Stomach smooth muscle (tissue), 2 donors: ENCODE data around the gene PTPRN2.
"Not testable (repeated sequence)": the region's sequence is repeated elsewhere in the genome, so short reads cannot be mapped to it uniquely, and the experiment has no call there.

Experiments
- H3K27ac ChIP-seq: one replicate; pipeline ENCODE4 v1.7.0; 2013; ENCODE audit warnings: mild to moderate bottlenecking, low read length, inconsistent platforms
- H3K27me3 ChIP-seq, 2 donors: one replicate each; pipeline ENCODE4 v1.7.0; 2013; ENCODE audit warnings: low read length in 2 of 2; ENCODE audit not compliant: insufficient read depth in 2 of 2, control insufficient read depth in 1 of 2
- H3K36me3 ChIP-seq, 2 donors: one replicate each; pipeline ENCODE4 v1.7.0; 2013; ENCODE audit warnings: low read length in 2 of 2; ENCODE audit not compliant: control insufficient read depth in 2 of 2, insufficient read depth in 2 of 2
- H3K4me1 ChIP-seq: one replicate; pipeline ENCODE4 v1.7.0; 2013; ENCODE audit warnings: low read length; ENCODE audit not compliant: control insufficient read depth, insufficient read depth
- H3K4me3 ChIP-seq, 2 donors: one replicate each; pipeline ENCODE4 v1.7.0; 2013; ENCODE audit warnings: low read length in 2 of 2
- H3K9ac ChIP-seq, 2 donors: one replicate each; pipeline ENCODE4 v1.7.0; 2013; ENCODE audit warnings: low read length in 2 of 2, mild to moderate bottlenecking in 1 of 2
- H3K9me3 ChIP-seq, 2 donors: one replicate each; pipeline ENCODE4 v1.7.0; 2013; ENCODE audit warnings: low read length in 2 of 2; ENCODE audit not compliant: control insufficient read depth in 2 of 2
- donor health status: healthy.
- donor health status: Pancreatic carcinoma.

The PTPRN2 gene

GRCh38 chr7:157593541-157593940, 994.1 kb downstream of the PTPRN2 start:
- H3K4me1 ChIP-seq = no peaks in the 10 kb centered on the region
- no peak overlapping the region for H3K9ac ChIP-seq
- no peaks in the 10 kb centered on the region for H3K36me3 ChIP-seq
- H3K27ac ChIP-seq = no peak overlapping the region
- peaks cover 0 to 3% of the 10 kb centered on the region in 2 donors for H3K9me3 ChIP-seq
- H3K27me3 ChIP-seq = peaks cover 0 to 3% of the 10 kb centered on the region in 2 donors
- no peak overlapping the region for H3K4me3 ChIP-seq

GRCh38 chr7:157592636-157593320, 994.8 kb downstream of the PTPRN2 start:
- H3K36me3 ChIP-seq, H3K27ac ChIP-seq, H3K9ac ChIP-seq, H3K27me3 ChIP-seq, H3K9me3 ChIP-seq, H3K4me1 ChIP-seq, H3K4me3 ChIP-seq: not testable (repeated sequence)

GRCh38 chr7:157590526-157590925, 997.1 kb downstream of the PTPRN2 start:
- H3K9ac ChIP-seq = no peak overlapping the region
- H3K27me3 ChIP-seq = peaks cover 0 to 12% of the 10 kb centered on the region in 2 donors

GRCh38 chr7:157589680-157590079, 997.9 kb downstream of the PTPRN2 start:
- Histone ChIP-seq H3K36me3 (no peaks in the 10 kb centered on the region), H3K27ac (no peak overlapping the region), H3K9ac (no peak overlapping the region)

More at GRCh38 chr7:157590526-157590925, 997.1 kb downstream of the PTPRN2 start:
- H3K4me1 ChIP-seq = no peaks in the 10 kb centered on the region
- peaks cover 0 to 6% of the 10 kb centered on the region in 2 donors for H3K9me3 ChIP-seq
- H3K27ac ChIP-seq = no peak overlapping the region
- no peak overlapping the region for H3K4me3 ChIP-seq
- no peaks in the 10 kb centered on the region for H3K36me3 ChIP-seq

GRCh38 chr7:157587805-157588560, 999.6 kb downstream of the PTPRN2 start:
- Histone ChIP-seq H3K27me3 (peaks cover 0 to 12% of the 10 kb centered on the region in 2 donors), H3K27ac (no peak overlapping the region), H3K4me3 (no peak overlapping the region)

More at GRCh38 chr7:157589680-157590079, 997.9 kb downstream of the PTPRN2 start:
- H3K27me3 ChIP-seq = peaks cover 0 to 12% of the 10 kb centered on the region in 2 donors
- peaks cover 0 to 10% of the 10 kb centered on the region in 2 donors for H3K9me3 ChIP-seq
- H3K4me3 ChIP-seq = no peak overlapping the region
- no peaks in the 10 kb centered on the region for H3K4me1 ChIP-seq

GRCh38 chr7:157587051-157587804, 1000.4 kb downstream of the PTPRN2 start:
- H3K4me3 ChIP-seq = no peak overlapping the region
- no peaks in the 10 kb centered on the region for H3K36me3 ChIP-seq
- H3K9ac ChIP-seq = no peak overlapping the region
- peaks cover 0 to 10% of the 10 kb centered on the region in 2 donors for H3K9me3 ChIP-seq
- no peak overlapping the region for H3K27ac ChIP-seq
- H3K27me3 ChIP-seq = peaks cover 0 to 12% of the 10 kb centered on the region in 2 donors
- no peaks in the 10 kb centered on the region for H3K4me1 ChIP-seq

More at GRCh38 chr7:157587805-157588560, 999.6 kb downstream of the PTPRN2 start:
- Histone ChIP-seq H3K9me3 (peaks cover 0 to 10% of the 10 kb centered on the region in 2 donors), H3K4me1 (no peaks in the 10 kb centered on the region), H3K9ac (no peak overlapping the region), H3K36me3 (no peaks in the 10 kb centered on the region)

GRCh38 chr7:157586426-157586955, 1001.1 kb downstream of the PTPRN2 start:
- Histone ChIP-seq H3K4me1 (no peaks in the 10 kb centered on the region), H3K4me3 (no peak overlapping the region), H3K27ac (no peak overlapping the region), H3K27me3 (peaks cover 0 to 13% of the 10 kb centered on the region in 2 donors), H3K9ac (no peak overlapping the region), H3K36me3 (no peaks in the 10 kb centered on the region), H3K9me3 (peaks cover 0 to 10% of the 10 kb centered on the region in 2 donors)

- Histone ChIP-seq H3K27me3 (peaks cover 2 to 17% of the 10 kb centered on the region in 2 donors), H3K36me3 (no peaks in the 10 kb centered on the region), H3K4me3 (no peak overlapping the region), H3K27ac (no peak overlapping the region), H3K9ac (no peak overlapping the region), H3K9me3 (peaks cover 0 to 10% of the 10 kb centered on the region in 2 donors), H3K4me1 (no peaks in the 10 kb centered on the region)
Measured at GRCh38 chr7:157585113-157585861, 1002.3 kb downstream of the PTPRN2 start.

- H3K27ac ChIP-seq = no peak overlapping the region
- H3K9me3 ChIP-seq = peaks cover 0 to 10% of the 10 kb centered on the region in 2 donors
- no peaks in the 10 kb centered on the region for H3K4me1 ChIP-seq
- peaks cover 2 to 17% of the 10 kb centered on the region in 2 donors for H3K27me3 ChIP-seq
- H3K9ac ChIP-seq = no peak overlapping the region
- no peaks in the 10 kb centered on the region for H3K36me3 ChIP-seq
- no peak overlapping the region for H3K4me3 ChIP-seq
Measured at GRCh38 chr7:157584420-157584819, 1003.2 kb downstream of the PTPRN2 start.

GRCh38 chr7:157581740-157582139, 1005.9 kb downstream of the PTPRN2 start:
- peaks cover 2 to 11% of the 10 kb centered on the region in 2 donors for H3K27me3 ChIP-seq
- peaks cover 0 to 6% of the 10 kb centered on the region in 2 donors for H3K9me3 ChIP-seq
- H3K9ac ChIP-seq = no peak overlapping the region
- H3K36me3 ChIP-seq = no peaks in the 10 kb centered on the region
- no peak overlapping the region for H3K27ac ChIP-seq
- no peak overlapping the region for H3K4me3 ChIP-seq
- H3K4me1 ChIP-seq = no peaks in the 10 kb centered on the region
